ENCODE data around the gene MMP2.

DNA sequence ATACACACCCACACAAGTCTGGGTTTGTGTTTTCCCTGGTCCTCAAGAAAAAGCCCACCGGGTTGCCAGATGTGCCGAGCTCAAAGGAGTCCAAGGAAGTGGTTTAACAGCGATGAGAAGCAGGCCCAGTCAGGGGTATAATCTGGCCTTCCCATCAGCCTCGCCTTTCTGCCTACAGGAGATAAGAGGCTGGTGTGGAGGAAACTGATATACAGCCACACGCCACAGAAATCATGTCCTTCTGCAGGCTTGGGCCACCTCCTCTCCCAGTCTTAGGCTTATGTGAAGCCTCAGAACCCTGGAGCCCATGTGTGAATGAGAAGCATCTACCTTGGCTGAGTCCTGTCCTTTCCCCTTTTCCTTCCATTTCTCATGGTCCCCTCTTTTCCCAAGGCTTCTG, 43.6 kb upstream of the MMP2 start:
- TF ChIP-seq, protein P1, sequence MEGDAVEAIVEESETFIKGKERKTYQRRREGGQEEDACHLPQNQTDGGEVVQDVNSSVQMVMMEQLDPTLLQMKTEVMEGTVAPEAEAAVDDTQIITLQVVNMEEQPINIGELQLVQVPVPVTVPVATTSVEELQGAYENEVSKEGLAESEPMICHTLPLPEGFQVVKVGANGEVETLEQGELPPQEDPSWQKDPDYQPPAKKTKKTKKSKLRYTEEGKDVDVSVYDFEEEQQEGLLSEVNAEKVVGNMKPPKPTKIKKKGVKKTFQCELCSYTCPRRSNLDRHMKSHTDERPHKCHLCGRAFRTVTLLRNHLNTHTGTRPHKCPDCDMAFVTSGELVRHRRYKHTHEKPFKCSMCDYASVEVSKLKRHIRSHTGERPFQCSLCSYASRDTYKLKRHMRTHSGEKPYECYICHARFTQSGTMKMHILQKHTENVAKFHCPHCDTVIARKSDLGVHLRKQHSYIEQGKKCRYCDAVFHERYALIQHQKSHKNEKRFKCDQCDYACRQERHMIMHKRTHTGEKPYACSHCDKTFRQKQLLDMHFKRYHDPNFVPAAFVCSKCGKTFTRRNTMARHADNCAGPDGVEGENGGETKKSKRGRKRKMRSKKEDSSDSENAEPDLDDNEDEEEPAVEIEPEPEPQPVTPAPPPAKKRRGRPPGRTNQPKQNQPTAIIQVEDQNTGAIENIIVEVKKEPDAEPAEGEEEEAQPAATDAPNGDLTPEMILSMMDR (conservative IDR thresholded peaks at IDR 0.05 in 1 of 2, IDR thresholded peaks at IDR 0.05 in 1 of 2; ENCODE audit: low read depth in 1 of 2, low read length in 2 of 2) = no peak
- no peak for TF ChIP-seq EZH2 (IDR thresholded peaks at IDR 0.05; ENCODE audit: low read length, missing control alignments)

Data from fibroblast of lung (primary cell).